ENCODE results near the gene HOXB4.

Gene HOXB4

DNA sequence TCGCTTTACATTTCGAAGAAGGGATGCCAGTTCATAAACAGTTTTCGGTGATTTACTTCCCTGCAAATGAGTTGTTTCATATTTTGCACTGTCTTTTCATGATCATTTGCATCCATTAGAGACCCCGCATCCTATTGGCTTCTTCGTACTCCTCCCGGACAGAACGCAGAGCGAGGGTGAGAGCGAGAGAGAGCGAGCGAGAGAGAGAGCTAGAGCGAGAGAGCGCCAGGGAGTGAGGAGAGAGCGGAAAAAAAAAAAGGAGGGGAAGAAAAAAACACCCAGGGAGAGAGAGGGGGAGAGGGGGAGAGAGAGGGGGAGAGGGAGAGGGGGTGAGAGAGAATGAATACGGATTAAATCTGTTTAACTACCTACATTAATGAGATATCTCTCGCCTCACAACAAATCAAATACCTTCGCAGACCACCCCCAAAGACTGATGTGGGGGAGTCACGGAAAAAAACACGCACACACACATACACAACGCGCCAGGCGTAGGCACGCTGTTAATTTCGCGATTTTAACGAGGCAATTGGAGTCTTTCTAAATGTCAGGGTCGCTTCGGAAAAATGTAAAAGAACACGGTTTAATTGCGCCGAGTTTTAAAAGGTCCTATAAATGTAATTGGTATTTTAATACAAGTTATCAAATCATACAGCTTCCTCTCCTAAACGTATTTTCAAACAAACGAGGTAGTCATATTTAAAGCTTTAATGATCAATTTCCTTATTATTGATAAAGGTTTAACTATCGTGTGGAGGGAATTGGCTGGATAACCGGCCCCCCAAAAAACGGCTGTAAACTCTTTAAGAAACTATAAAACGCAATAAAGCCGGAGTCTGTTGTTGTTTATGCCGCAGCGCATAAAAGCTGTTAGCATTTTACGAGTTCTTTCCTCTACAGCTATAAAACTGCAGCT lies 37.2 kb upstream of the HOXB4 start, which contains the start of gene HOXB8:
Gene HOXB8, minus strand, starts transcription at position 246 of the 916 bp plus-strand sequence. CDS start 588 bp downstream, outside the sequence.
- H3K14ac ChIP-seq (ENCODE audit: low read length) = no peak within 1 kb of the TSS
- H4K12ac ChIP-seq (ENCODE audit: low read depth, low read length) = no peak within 1 kb of the TSS
- peaks cover 14% of the 10 kb centered on the region for H3K79me1 ChIP-seq (ENCODE audit: low read length)
- no peaks in the 10 kb centered on the region for H3K36me3 ChIP-seq (ENCODE audit: control insufficient read depth in 1 of 2, insufficient read depth in 2 of 2, low read length in 2 of 2)
- H3K27ac ChIP-seq (ENCODE audit: low read depth, low read length) = no peak within 1 kb of the TSS
- peak within 1 kb of the TSS; percentile 63 for H3K4me2 ChIP-seq (ENCODE audit: low read length)
- peak within 1 kb of the TSS; percentile 53 for H3K4me3 ChIP-seq (ENCODE audit: low read depth, low read length)
- H4K8ac ChIP-seq (ENCODE audit: low read depth, low read length) = no peak within 1 kb of the TSS
- no peak for DNase-seq
- H4K91ac ChIP-seq (ENCODE audit: low read depth, low read length) = no peak within 1 kb of the TSS
- no peak within 1 kb of the TSS for H3K9ac ChIP-seq (ENCODE audit: low read length)
- H2BK120ac ChIP-seq (ENCODE audit: insufficient read depth, low read length, poor library complexity) = no peak within 1 kb of the TSS
- no peak within 1 kb of the TSS for H3K23ac ChIP-seq (ENCODE audit: low read length)
- no peak within 1 kb of the TSS for H2BK5ac ChIP-seq (ENCODE audit: low read depth, low read length, poor library complexity)
- peaks cover 3% of the 10 kb centered on the region for H3K79me2 ChIP-seq (ENCODE audit: control insufficient read depth, insufficient read depth, low read length, poor library complexity)
- H2AK5ac ChIP-seq (ENCODE audit: low read length) = no peak within 1 kb of the TSS
- peak within 1 kb of the TSS; percentile 82 for H2AFZ ChIP-seq (ENCODE audit: insufficient read depth, low read length, poor library complexity)
- H3K4me1 ChIP-seq (ENCODE audit: control insufficient read depth in 1 of 2, insufficient read depth in 2 of 2, low read length in 2 of 2) = peaks cover 9 to 16% of the 10 kb centered on the region in 2 experiments
- no peak within 1 kb of the TSS for H2BK12ac ChIP-seq (ENCODE audit: low read length)
- H3K9me3 ChIP-seq (ENCODE audit: insufficient read depth, low read depth, low read length) = peaks cover 4% of the 10 kb centered on the region
- H3K27me3 ChIP-seq (ENCODE audit: insufficient read depth, low read length) = peaks cover 62% of the 10 kb centered on the region
- WGBS (ENCODE audit: extremely low coverage, insufficient coverage, insufficient read length) = no CpG with 5 or more reads among the region's 41 CpGs
- H3K18ac ChIP-seq (ENCODE audit: low read length) = peak within 1 kb of the TSS; percentile 56
- no peak within 1 kb of the TSS for H3K4ac ChIP-seq (ENCODE audit: low read depth, low read length)

DNA sequence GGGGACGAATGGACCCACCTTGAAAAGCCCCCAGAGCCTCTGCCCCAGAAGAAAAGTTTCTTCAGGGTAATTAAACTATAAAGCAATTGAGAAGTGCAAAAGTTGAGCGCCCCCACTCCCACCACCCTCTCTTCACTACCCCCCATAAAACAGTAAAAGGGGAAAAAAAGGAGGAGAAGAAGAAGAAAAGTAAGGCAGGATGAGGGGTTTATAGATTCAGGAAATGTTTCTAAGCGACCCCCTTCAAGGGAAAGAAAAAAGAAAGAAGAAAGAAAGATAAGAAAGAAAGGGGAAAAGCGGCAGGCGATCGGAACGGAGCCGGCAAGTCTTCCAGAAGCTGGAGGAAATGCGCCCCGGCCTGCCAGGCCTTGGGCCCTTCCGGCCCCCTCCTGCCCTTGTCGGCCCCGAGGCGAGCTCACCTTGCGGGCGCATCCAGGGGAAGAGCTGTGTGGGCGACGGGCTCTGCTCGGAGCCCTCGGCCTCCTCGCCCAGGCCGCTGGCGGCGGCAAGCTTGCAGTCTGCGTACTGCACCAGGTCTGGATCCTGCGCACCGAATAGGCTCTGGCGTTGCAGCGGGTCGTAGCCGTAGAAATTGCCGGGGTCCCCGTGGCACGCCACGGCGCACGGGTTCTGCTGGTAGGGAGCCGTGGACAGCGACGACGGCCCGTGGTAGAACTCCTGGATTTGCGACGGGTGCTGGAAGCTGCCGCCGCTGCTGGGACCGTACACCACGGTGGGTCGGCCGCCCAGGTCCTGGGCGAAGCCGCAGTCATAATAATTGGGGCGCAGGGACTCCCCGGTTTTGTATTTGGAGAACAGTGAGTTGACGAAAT lies 35.9 kb upstream of the HOXB4 start:
- H3K4me1 ChIP-seq (ENCODE audit: control insufficient read depth in 1 of 2, insufficient read depth in 2 of 2, low read length in 2 of 2) = peaks cover 14 to 16% of the 10 kb centered on the region in 2 experiments
- no peak overlapping the region for H3K9ac ChIP-seq (ENCODE audit: low read length)
- no peak overlapping the region for H2BK5ac ChIP-seq (ENCODE audit: low read depth, low read length, poor library complexity)
- no peak overlapping the region for H3K4ac ChIP-seq (ENCODE audit: low read depth, low read length)
- no peak overlapping the region for H3K27ac ChIP-seq (ENCODE audit: low read depth, low read length)
- H2BK120ac ChIP-seq (ENCODE audit: insufficient read depth, low read length, poor library complexity) = no peak overlapping the region
- H3K9me3 ChIP-seq (ENCODE audit: insufficient read depth, low read depth, low read length) = peaks cover 2% of the 10 kb centered on the region
- H3K79me2 ChIP-seq (ENCODE audit: control insufficient read depth, insufficient read depth, low read length, poor library complexity) = peaks cover 5% of the 10 kb centered on the region
- WGBS (ENCODE audit: extremely low coverage, insufficient coverage, insufficient read length) = no CpG with 5 or more reads among the region's 55 CpGs
- H3K18ac ChIP-seq (ENCODE audit: low read length) = peak overlapping the region; percentile 56
- H4K12ac ChIP-seq (ENCODE audit: low read depth, low read length) = no peak overlapping the region
- no peak overlapping the region for H3K14ac ChIP-seq (ENCODE audit: low read length)
- peaks cover 49% of the 10 kb centered on the region for H3K27me3 ChIP-seq (ENCODE audit: insufficient read depth, low read length)
- H3K79me1 ChIP-seq (ENCODE audit: low read length) = peaks cover 18% of the 10 kb centered on the region
- no peak overlapping the region for H4K91ac ChIP-seq (ENCODE audit: low read depth, low read length)
- H3K36me3 ChIP-seq (ENCODE audit: control insufficient read depth in 1 of 2, insufficient read depth in 2 of 2, low read length in 2 of 2) = no peaks in the 10 kb centered on the region
- H3K4me2 ChIP-seq (ENCODE audit: low read length) = peak overlapping the region; percentile 63
- peak in 1 of 2 donors; percentile 29 for DNase-seq
- H4K8ac ChIP-seq (ENCODE audit: low read depth, low read length) = no peak overlapping the region
- no peak overlapping the region for H3K23ac ChIP-seq (ENCODE audit: low read length)
- H2AFZ ChIP-seq (ENCODE audit: insufficient read depth, low read length, poor library complexity) = peak overlapping the region; percentile 82
- no peak overlapping the region for H2AK5ac ChIP-seq (ENCODE audit: low read length)
- H3K4me3 ChIP-seq (ENCODE audit: low read depth, low read length) = peak overlapping the region; percentile 53
- H2BK12ac ChIP-seq (ENCODE audit: low read length) = no peak overlapping the region

DNA sequence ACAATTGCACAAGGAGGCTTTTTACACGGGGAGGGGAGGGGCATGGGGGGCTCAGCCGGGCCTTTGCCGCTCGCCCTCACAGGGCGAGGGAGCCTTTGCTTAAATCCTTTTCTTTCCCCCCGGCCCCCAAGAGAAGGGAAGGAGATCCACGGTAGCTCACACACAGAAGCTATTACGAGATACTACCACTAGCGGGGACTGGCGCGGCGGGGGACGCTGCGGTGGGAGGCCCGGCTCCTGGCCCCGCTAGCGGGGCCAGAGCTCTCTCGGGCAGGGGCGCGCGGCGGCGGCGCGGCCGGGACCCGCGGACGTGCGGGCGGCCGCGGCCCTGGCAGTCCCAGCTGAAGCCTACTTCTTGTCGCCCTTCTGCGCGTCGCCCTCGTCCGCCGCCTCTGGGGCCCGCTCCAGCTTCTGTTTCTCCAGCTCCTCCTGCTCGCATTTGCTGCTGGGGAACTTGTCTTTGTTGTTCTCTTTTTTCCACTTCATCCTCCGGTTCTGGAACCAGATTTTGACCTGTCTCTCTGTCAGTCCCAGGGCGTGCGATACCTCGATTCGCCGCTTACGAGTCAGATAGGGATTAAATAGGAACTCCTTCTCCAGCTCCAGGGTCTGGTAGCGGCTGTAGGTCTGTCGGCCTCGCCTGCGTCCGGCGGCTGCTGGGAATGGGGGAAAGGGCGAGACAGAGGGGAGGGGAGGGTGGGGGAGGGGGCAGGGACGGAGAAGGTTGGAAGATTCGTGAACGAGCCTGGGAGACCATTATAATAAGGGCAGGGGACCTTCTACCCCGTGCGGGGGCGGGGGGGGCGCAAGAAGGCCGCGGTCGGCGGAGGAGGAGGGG lies 34.9 kb upstream of the HOXB4 start:
- Histone ChIP-seq H3K9ac (ENCODE audit: low read length) (peak overlapping the region; percentile 10), H3K9me3 (ENCODE audit: insufficient read depth, low read depth, low read length) (peaks cover 2% of the 10 kb centered on the region), H3K27me3 (ENCODE audit: insufficient read depth, low read length) (peaks cover 43% of the 10 kb centered on the region), H2BK120ac (ENCODE audit: insufficient read depth, low read length, poor library complexity) (no peak overlapping the region), H3K18ac (ENCODE audit: low read length) (no peak overlapping the region), H2BK5ac (ENCODE audit: low read depth, low read length, poor library complexity) (peak overlapping the region; percentile 22), H4K8ac (ENCODE audit: low read depth, low read length) (no peak overlapping the region), H3K4me1 (ENCODE audit: control insufficient read depth in 1 of 2, insufficient read depth in 2 of 2, low read length in 2 of 2) (peaks cover 14 to 16% of the 10 kb centered on the region in 2 experiments), H3K27ac (ENCODE audit: low read depth, low read length) (no peak overlapping the region), H3K36me3 (ENCODE audit: control insufficient read depth in 1 of 2, insufficient read depth in 2 of 2, low read length in 2 of 2) (no peaks in the 10 kb centered on the region), H2AFZ (ENCODE audit: insufficient read depth, low read length, poor library complexity) (peak overlapping the region; percentile 61), H2AK5ac (ENCODE audit: low read length) (no peak overlapping the region), H4K12ac (ENCODE audit: low read depth, low read length) (no peak overlapping the region), H3K23ac (ENCODE audit: low read length) (no peak overlapping the region), H2BK12ac (ENCODE audit: low read length) (no peak overlapping the region), H3K4ac (ENCODE audit: low read depth, low read length) (no peak overlapping the region), H3K14ac (ENCODE audit: low read length) (peak overlapping the region; percentile 20), H3K79me1 (ENCODE audit: low read length) (peaks cover 18% of the 10 kb centered on the region), H3K79me2 (ENCODE audit: control insufficient read depth, insufficient read depth, low read length, poor library complexity) (peaks cover 5% of the 10 kb centered on the region), H4K91ac (ENCODE audit: low read depth, low read length) (peak overlapping the region; percentile 53), H3K4me2 (ENCODE audit: low read length) (peak overlapping the region; percentile 86), H3K4me3 (ENCODE audit: low read depth, low read length) (peak overlapping the region; percentile 58)
- no CpG with 5 or more reads among the region's 67 CpGs for WGBS (ENCODE audit: extremely low coverage, insufficient coverage, insufficient read length)
- peak in 1 of 2 donors; percentile 52 for DNase-seq

DNA sequence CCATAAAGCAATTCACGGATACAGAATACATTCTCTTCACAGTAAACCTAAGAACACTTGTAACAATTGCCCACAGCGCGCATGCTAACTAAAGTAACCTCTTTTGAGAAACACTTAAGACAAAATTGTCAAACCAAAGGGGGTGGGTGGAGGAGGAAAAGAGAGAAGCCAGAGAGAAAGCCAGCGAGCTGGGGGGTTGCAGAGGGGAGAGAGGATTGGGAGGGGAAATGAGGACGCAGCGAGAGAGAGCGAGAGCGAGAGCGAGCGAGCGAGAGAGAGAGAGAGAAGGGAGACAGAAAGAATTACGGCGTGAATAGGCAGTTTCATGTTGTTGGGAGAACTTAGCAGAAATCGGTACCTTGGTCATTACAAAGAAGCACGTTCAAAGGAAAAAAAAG lies 34.3 kb upstream of the HOXB4 start:
- Histone ChIP-seq H2AK5ac (ENCODE audit: low read length) (no peak overlapping the region), H3K9me3 (ENCODE audit: insufficient read depth, low read depth, low read length) (peaks cover 2% of the 10 kb centered on the region), H2BK12ac (ENCODE audit: low read length) (no peak overlapping the region), H3K27me3 (ENCODE audit: insufficient read depth, low read length) (peaks cover 37% of the 10 kb centered on the region), H4K91ac (ENCODE audit: low read depth, low read length) (no peak overlapping the region), H3K79me2 (ENCODE audit: control insufficient read depth, insufficient read depth, low read length, poor library complexity) (peaks cover 5% of the 10 kb centered on the region), H4K8ac (ENCODE audit: low read depth, low read length) (peak overlapping the region; percentile 49), H4K12ac (ENCODE audit: low read depth, low read length) (no peak overlapping the region), H3K9ac (ENCODE audit: low read length) (no peak overlapping the region), H2BK5ac (ENCODE audit: low read depth, low read length, poor library complexity) (no peak overlapping the region), H3K4me1 (ENCODE audit: control insufficient read depth in 1 of 2, insufficient read depth in 2 of 2, low read length in 2 of 2) (peaks cover 13 to 14% of the 10 kb centered on the region in 2 experiments), H3K4me2 (ENCODE audit: low read length) (peak overlapping the region; percentile 86), H3K4me3 (ENCODE audit: low read depth, low read length) (no peak overlapping the region), H2AFZ (ENCODE audit: insufficient read depth, low read length, poor library complexity) (no peak overlapping the region), H3K18ac (ENCODE audit: low read length) (no peak overlapping the region), H3K23ac (ENCODE audit: low read length) (no peak overlapping the region), H3K36me3 (ENCODE audit: control insufficient read depth in 1 of 2, insufficient read depth in 2 of 2, low read length in 2 of 2) (no peaks in the 10 kb centered on the region), H3K14ac (ENCODE audit: low read length) (no peak overlapping the region), H2BK120ac (ENCODE audit: insufficient read depth, low read length, poor library complexity) (no peak overlapping the region), H3K79me1 (ENCODE audit: low read length) (peaks cover 18% of the 10 kb centered on the region), H3K4ac (ENCODE audit: low read depth, low read length) (no peak overlapping the region), H3K27ac (ENCODE audit: low read depth, low read length) (no peak overlapping the region)
- DNase-seq = no peak
- WGBS (ENCODE audit: extremely low coverage, insufficient coverage, insufficient read length) = no CpG with 5 or more reads among the region's 15 CpGs

All from trophoblast cell (in vitro differentiated cells and primary cell).